BLaER1 (cell line): ENCODE measurements around the gene MTMR3.
"Not testable (repeated sequence)": the region's sequence is repeated elsewhere in the genome, so short reads cannot be mapped to it uniquely, and the experiment has no call there.

Source experiments
- H3K27ac ChIP-seq: shearing (Covaris generic); formaldehyde crosslinking; 2 replicates; pipeline ENCODE4 v1.8.1; 2022
- H3K27me3 ChIP-seq: shearing (Covaris generic); formaldehyde crosslinking; 2 replicates; pipeline ENCODE4 v1.8.1; 2022
- H3K36me3 ChIP-seq: shearing (Covaris generic); formaldehyde crosslinking; 2 replicates; pipeline ENCODE4 v1.8.1; 2022
- H3K4me1 ChIP-seq: shearing (Covaris generic); formaldehyde crosslinking; 2 replicates; pipeline ENCODE4 v1.8.1; 2022
- H3K4me2 ChIP-seq: shearing (Covaris generic); formaldehyde crosslinking; 2 replicates; pipeline ENCODE4 v1.8.1; 2022
- H3K4me3 ChIP-seq: shearing (Covaris generic); formaldehyde crosslinking; 2 replicates; pipeline ENCODE4 v1.8.1; 2022
- H3K9ac ChIP-seq: shearing (Covaris generic); formaldehyde crosslinking; 2 replicates; pipeline ENCODE4 v1.8.1; 2022
- H3K9me3 ChIP-seq: shearing (Covaris generic); formaldehyde crosslinking; 2 replicates; pipeline ENCODE4 v1.8.1; 2022
- H4K20me1 ChIP-seq: shearing (Covaris generic); formaldehyde crosslinking; 2 replicates; pipeline ENCODE4 v1.8.1; 2022
- Cebpa-rat ChIP-seq: shearing (Covaris generic); IDR thresholded peaks from 2 replicates; pipeline ENCODE4 v1.8.1; 2022

The MTMR3 gene

DNA sequence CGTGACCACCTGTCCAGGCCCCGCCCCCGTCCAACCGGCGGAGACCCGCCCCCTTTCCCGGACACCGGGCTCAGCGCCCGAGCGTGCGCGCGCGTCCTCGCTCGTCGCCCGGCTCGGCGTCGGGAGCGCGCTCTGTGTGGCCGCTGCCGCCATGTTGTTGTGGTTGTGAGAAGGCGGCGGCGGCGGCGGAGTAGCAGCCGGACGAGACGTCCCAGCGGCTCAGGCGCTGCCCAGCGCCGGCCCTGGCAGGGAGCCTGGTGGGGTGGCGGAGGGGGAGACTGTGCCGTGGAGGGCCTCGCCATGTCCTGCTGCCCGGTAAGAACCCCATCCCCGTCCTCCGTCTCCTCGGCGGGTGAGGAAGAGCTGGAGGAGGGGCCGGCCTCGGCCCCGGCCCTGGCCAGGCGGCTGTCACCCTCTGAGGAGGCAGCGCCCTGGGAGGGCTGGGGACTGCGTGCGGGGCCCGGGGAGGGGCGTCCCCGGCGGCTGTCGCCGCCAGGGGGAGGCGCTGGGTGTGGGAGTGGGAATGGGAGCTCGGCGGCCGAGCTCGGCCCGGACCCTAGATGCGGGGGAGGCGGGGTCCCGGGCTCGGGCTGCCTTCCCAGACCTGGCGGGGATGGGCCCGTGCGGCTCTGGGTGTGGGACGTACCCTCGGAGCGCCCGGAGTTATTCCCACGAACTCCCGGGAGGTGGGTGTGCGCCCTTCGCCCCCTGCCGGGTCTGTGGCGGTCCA lies at the start of gene MTMR3:
TSS of gene MTMR3 (plus strand) at position 130 of the 730 bp plus-strand sequence. CDS start 87,886 bp downstream, outside the sequence.
- no peak for TF ChIP-seq Cebpa-rat
- Histone ChIP-seq H3K4me3 (peak within 1 kb of the TSS; percentile 99), H3K9ac (peak within 1 kb of the TSS; percentile 94), H3K36me3 (no peaks in the 10 kb centered on the region), H3K4me1 (peaks cover 30% of the 10 kb centered on the region), H3K27ac (peak within 1 kb of the TSS; percentile 95), H3K9me3 (no peaks in the 10 kb centered on the region), H4K20me1 (peaks cover 50% of the 10 kb centered on the region), H3K27me3 (no peaks in the 10 kb centered on the region), H3K4me2 (peak within 1 kb of the TSS; percentile 80)

DNA sequence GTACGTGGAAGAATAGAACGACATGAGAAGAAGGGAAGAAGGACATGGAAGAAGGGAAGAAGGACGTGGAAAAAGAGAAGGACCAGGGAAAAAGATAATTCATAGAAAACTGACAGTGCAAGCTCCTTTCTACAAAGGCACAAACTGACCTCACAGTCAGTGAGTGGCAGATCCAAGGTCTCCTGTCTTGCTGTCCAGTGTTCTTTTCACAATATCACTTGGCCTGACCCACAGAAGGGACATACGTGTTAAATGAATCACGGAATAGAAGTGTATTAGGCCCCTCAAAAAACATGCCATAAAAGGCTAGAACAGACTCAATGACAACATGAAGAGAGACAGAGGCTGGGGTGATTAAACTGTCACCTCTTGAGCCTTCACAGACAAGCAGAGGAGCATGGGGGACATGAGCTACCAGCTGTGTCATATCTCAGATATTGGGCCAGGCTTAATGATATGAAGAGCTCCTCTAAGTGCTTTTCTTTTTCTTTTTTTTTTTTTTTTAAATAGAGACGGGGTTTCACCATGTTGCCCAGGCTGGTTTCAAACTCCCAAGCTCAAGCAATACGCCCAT lies 49.5 kb upstream of the MTMR3 start:
- Histone ChIP-seq H3K4me1 (peaks cover 21% of the 10 kb centered on the region), H3K9me3 (no peaks in the 10 kb centered on the region), H3K27me3 (no peaks in the 10 kb centered on the region), H3K9ac (no peak overlapping the region), H4K20me1 (0 out of 2 replicates have a peak, but pooled peaks cover 28% of the 10 kb centered on the region), H3K4me2 (no peak overlapping the region), H3K36me3 (peaks cover 74% of the 10 kb centered on the region), H3K27ac (no peak overlapping the region), H3K4me3 (no peak overlapping the region)
- no peak for TF ChIP-seq Cebpa-rat

DNA sequence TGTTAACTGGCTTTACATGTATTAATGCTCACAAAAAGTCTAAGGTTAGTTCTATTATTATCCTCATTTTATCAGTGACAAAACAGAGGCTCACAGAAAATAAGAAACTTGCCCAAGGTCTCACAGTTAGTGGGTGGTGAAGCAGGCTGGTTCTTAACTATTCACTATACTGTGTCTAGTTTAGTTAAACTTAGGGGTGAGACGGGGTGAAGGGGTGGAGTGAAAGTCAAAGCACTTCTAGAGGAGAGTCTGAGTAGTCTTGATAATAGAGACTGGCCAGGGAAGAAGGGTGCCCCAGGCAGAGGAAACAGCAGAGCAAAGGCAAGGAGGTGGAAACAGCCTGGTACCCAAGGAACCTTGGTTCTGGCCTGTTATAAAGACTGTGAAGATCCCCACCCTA lies 48.9 kb upstream of the MTMR3 start:
- H4K20me1 ChIP-seq = 0 out of 2 replicates have a peak, but pooled peaks cover 23% of the 10 kb centered on the region
- H3K9ac ChIP-seq = no peak overlapping the region
- no peaks in the 10 kb centered on the region for H3K27me3 ChIP-seq
- no peak for TF ChIP-seq Cebpa-rat
- H3K4me2 ChIP-seq = no peak overlapping the region
- no peaks in the 10 kb centered on the region for H3K9me3 ChIP-seq
- H3K4me1 ChIP-seq = peaks cover 26% of the 10 kb centered on the region
- H3K27ac ChIP-seq = no peak overlapping the region
- H3K4me3 ChIP-seq = no peak overlapping the region
- peaks cover 68% of the 10 kb centered on the region for H3K36me3 ChIP-seq

DNA sequence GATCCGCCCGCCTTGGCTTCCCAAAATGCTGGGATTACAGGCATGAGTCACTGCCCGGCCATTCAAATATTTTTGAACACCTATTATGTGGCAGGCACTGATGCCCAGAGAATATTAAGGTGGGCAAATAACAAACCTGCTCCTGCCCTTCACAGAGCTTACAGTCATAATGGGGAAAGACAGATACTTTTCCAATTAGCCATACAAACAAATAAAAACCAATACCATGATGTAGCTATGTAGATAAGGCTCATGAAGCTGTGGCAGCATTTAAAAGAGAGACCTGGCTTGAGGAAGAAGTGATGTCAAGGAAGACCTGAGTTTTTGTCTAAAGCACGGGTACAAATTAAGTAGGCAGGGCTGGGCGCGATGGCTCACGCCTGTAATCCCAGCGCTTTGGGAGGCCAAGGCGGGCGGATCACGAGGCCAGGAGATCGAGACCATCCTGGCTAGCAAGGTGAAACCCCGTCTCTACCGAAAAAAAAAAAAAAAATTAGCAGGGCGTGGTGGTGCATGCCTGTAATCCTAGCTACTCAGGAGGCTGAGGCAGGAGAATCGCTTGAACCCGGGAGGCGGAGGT lies 46.1 kb upstream of the MTMR3 start:
- Histone ChIP-seq H3K36me3 (peaks cover 40% of the 10 kb centered on the region), H3K27ac (0 out of 2 replicates have a peak overlapping the region, but pooled peaks have one; percentile 82), H3K4me3 (peak overlapping the region; percentile 83), H3K9ac (peak overlapping the region; percentile 82), H3K4me1 (peaks cover 26% of the 10 kb centered on the region), H3K4me2 (peak overlapping the region; percentile 89)
- not testable (repeated sequence) for H3K27me3 ChIP-seq, H4K20me1 ChIP-seq, H3K9me3 ChIP-seq

DNA sequence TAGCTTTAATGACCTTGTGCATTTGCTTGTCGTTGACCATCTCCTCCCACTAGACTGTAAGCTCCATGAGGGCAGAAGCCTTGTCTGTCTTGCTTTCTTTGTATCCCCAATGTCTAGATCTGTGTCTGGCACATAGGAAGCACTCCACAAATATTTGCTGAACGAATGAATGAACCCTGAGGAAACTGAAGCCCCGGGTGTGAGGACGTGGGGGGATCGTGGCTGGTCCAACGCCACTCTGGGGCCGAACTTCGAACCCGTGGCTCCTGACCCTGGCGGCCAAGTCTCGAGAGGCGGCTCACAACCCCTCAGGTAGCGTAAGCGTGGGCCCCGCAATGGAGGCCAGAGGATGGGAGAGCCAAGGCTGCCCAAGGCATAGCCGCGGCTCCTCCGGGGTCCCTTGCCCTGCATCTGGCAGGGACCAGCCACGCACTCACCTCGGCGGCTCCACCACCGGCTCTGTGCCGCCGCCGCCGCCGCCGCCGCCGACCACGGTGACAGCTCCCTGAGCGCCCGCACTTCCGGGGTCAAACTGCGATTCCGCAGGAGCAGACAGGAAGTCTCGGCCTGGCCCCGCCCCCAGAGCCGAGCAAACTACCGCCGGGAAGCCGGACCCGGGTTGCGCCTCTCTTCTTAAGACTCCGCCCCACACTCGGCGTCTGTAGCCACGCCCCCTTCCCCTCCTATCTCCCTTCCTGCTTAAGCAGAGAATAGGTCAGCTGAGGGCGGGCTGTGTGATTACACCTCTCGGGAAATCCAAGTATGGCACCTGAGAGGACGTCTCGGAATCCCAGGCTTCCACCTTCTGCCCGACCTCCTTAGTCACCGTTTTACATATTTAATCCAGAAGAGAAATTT lies 45.0 kb upstream of the MTMR3 start, which contains the start of gene ASCC2:
TSS of gene ASCC2 (minus strand) at position 534 of the 858 bp plus-strand sequence. CDS start 5,949 bp downstream, outside the sequence.
- H3K4me1 ChIP-seq = peaks cover 26% of the 10 kb centered on the region
- H3K27ac ChIP-seq = peak within 1 kb of the TSS; percentile 82
- H3K36me3 ChIP-seq = peaks cover 29% of the 10 kb centered on the region
- H3K4me2 ChIP-seq = peak within 1 kb of the TSS; percentile 89
- no peaks in the 10 kb centered on the region for H3K27me3 ChIP-seq
- H3K9ac ChIP-seq = peak within 1 kb of the TSS; percentile 82
- peak within 1 kb of the TSS; percentile 83 for H3K4me3 ChIP-seq
- TF ChIP-seq Cebpa-rat = no peak
- no peaks in the 10 kb centered on the region for H4K20me1 ChIP-seq
- H3K9me3 ChIP-seq = no peaks in the 10 kb centered on the region

DNA sequence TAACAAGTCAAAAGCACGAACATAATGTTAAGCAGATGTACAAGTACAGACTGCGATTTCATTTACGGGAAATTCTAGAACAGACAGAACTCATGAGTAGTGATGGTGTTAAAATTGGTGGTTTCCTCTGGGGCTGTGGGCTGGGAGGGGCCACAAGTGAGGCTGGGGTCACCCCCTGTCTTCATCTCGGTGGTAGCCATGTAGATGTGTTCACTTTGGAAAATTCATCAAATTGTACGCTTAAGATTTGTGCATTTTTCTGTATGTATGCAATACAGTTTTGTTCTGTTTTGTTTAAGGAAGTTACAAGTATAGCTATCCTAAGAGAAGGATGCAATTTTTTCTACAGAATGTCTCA lies 44.4 kb upstream of the MTMR3 start:
- TF ChIP-seq Cebpa-rat = no peak
- H3K27me3 ChIP-seq = no peaks in the 10 kb centered on the region
- peak overlapping the region; percentile 83 for H3K4me3 ChIP-seq
- H3K9ac ChIP-seq = peak overlapping the region; percentile 82
- peak overlapping the region; percentile 82; the same call in 1 of the 2 replicates for H3K27ac ChIP-seq
- no peaks in the 10 kb centered on the region for H3K9me3 ChIP-seq
- H3K4me1 ChIP-seq = peaks cover 26% of the 10 kb centered on the region
- H3K36me3 ChIP-seq = peaks cover 23% of the 10 kb centered on the region
- peak overlapping the region; percentile 89 for H3K4me2 ChIP-seq
- no peaks in the 10 kb centered on the region for H4K20me1 ChIP-seq

DNA sequence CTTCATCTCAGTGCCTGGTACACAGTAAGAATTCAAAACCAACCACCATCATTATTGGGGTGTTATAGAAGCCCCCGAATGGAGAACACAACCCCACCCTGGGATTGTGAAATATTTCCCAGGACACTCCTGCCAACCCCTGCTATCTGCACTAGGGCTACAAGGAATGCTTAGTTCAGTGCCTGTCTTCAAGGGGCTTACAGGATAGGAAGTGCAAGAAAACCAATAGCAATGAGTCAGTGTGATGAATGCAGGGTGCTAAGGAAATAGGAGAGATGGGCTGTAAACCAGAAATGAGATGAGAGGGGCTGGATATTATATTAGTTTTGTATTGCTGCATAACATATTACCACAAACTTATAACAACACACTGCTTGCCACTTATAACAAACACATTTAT lies 43.9 kb upstream of the MTMR3 start:
- peaks cover 18% of the 10 kb centered on the region for H3K36me3 ChIP-seq
- no peak for TF ChIP-seq Cebpa-rat

DNA sequence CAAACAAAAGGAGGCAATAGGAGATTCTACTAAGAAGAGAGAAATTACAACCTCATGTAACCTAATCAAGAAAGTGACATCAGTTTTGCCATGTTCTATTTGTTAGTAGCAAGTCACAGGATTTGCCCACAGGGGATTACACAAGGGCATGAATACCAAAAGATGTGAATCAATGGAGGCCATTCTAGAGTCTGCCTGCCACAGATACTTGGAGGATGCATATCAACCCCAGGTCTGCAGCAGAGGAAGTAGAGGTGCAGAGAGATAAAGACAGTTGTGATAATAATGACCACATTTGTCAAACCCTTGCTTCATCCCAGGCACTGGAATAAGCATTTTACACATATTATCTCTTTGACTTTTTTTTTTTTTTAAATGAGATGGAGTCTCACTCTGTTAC lies 42.5 kb upstream of the MTMR3 start:
- H3K9me3 ChIP-seq = no peaks in the 10 kb centered on the region
- no peak overlapping the region for H3K9ac ChIP-seq
- H3K4me2 ChIP-seq = no peak overlapping the region
- no peaks in the 10 kb centered on the region for H3K27me3 ChIP-seq
- H3K36me3 ChIP-seq = peaks cover 4% of the 10 kb centered on the region
- H3K4me1 ChIP-seq = peaks cover 26% of the 10 kb centered on the region
- no peak overlapping the region for H3K27ac ChIP-seq
- no peak for TF ChIP-seq Cebpa-rat
- no peak overlapping the region for H3K4me3 ChIP-seq
- no peaks in the 10 kb centered on the region for H4K20me1 ChIP-seq

More for the DNA sequence above, 43.9 kb upstream of the MTMR3 start:
- H3K27me3 ChIP-seq = no peaks in the 10 kb centered on the region
- H3K9me3 ChIP-seq = no peaks in the 10 kb centered on the region
- 0 out of 2 replicates have a peak overlapping the region, but pooled peaks have one; percentile 89 for H3K4me2 ChIP-seq
- H3K27ac ChIP-seq = no peak overlapping the region
- no peak overlapping the region for H3K4me3 ChIP-seq
- H4K20me1 ChIP-seq = no peaks in the 10 kb centered on the region
- H3K4me1 ChIP-seq = peaks cover 26% of the 10 kb centered on the region
- no peak overlapping the region for H3K9ac ChIP-seq

DNA sequence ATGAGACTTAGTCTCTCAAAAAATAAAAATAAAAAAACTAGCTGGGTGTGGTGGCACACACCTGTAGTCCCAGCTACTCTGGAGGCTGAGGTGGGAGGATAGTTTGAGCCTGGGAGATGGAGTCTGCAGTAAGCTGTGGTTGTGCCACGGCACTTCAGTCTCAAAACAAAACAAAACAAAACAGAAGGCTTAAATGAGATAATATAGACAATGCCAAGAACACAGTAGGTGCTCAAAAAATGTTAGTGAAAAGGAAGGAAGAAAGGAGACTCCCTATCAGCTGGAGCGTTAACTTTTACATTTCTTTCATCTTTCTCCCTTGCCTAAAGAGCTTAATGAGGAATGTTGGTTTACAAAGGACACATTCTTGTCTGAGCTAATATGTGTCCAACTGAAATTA lies 40.8 kb upstream of the MTMR3 start:
- H3K4me2 ChIP-seq = no peak overlapping the region
- no peak overlapping the region for H3K27ac ChIP-seq
- H3K27me3 ChIP-seq = no peaks in the 10 kb centered on the region
- TF ChIP-seq Cebpa-rat = no peak
- H3K9me3 ChIP-seq = peaks cover 16% of the 10 kb centered on the region
- H3K4me3 ChIP-seq = no peak overlapping the region
- peaks cover 12% of the 10 kb centered on the region for H3K4me1 ChIP-seq
- H4K20me1 ChIP-seq = no peaks in the 10 kb centered on the region
- H3K9ac ChIP-seq = no peak overlapping the region
- no peaks in the 10 kb centered on the region for H3K36me3 ChIP-seq
